ENCODE results near the gene DHX32.

DHX32 gene

GRCh38 chr10:125846894-125847293 lies 34.2 kb downstream of the DHX32 start:
- no peak for DNase-seq

GRCh38 chr10:125845617-125846016 lies 35.5 kb downstream of the DHX32 start:
- DNase-seq, result no peak

GRCh38 chr10:125844751-125845221 lies 36.3 kb downstream of the DHX32 start:
- DNase-seq, result no peak

GRCh38 chr10:125843603-125844329 lies 37.3 kb downstream of the DHX32 start:
- DNase-seq, result no peak

- no peak for DNase-seq
These were observed 40.1 kb downstream of the DHX32 start for GRCh38 chr10:125840955-125841354.

GRCh38 chr10:125840406-125840805 lies 40.7 kb downstream of the DHX32 start:
- DNase-seq, result no peak

GRCh38 chr10:125838802-125839575 lies 42.1 kb downstream of the DHX32 start:
- DNase-seq, result no peak

- no peak for DNase-seq
These were observed 44.3 kb downstream of the DHX32 start for GRCh38 chr10:125836746-125837145.

- DNase-seq, result peak; percentile 1
These were observed 52.8 kb downstream of the DHX32 start for GRCh38 chr10:125828311-125828710.

- DNase-seq, result no peak
These were observed 54.0 kb downstream of the DHX32 start for GRCh38 chr10:125827133-125827532.

- DNase-seq, result peak; percentile 14
These were observed 56.4 kb downstream of the DHX32 start for GRCh38 chr10:125824736-125825135.

- DNase-seq, result peak; percentile 52
These were observed 57.3 kb downstream of the DHX32 start for GRCh38 chr10:125823663-125824251.

- DNase-seq, result peak; percentile 90
These were observed 58.0 kb downstream of the DHX32 start, which contains the start of the genes BCCIP and UROS for GRCh38 chr10:125822878-125823662. Gene BCCIP (plus strand): TSS chr10:125823546. CDS start chr10:125823558, 12 bp downstream. Gene UROS (minus strand): TSS chr10:125823258. CDS start chr10:125816499, 6,759 bp downstream.

- DNase-seq, result peak; percentile 23
These were observed 60.4 kb downstream of the DHX32 start for GRCh38 chr10:125820701-125821100.

GRCh38 chr10:125817337-125817946 lies 63.6 kb downstream of the DHX32 start:
- DNase-seq, result peak; percentile 28

- DNase-seq, result no peak
These were observed 64.5 kb downstream of the DHX32 start for GRCh38 chr10:125816548-125816947.

- DNase-seq, result peak; percentile 32
These were observed 65.3 kb downstream of the DHX32 start for GRCh38 chr10:125815764-125816163.

- no peak for DNase-seq
These were observed 68.9 kb downstream of the DHX32 start for GRCh38 chr10:125812128-125812750.

GRCh38 chr10:125811251-125811650 lies 69.8 kb downstream of the DHX32 start:
- DNase-seq, result peak; percentile 0

GRCh38 chr10:125808047-125808446 lies 73.0 kb downstream of the DHX32 start:
- DNase-seq, result peak; percentile 41

- DNase-seq, result no peak
These were observed 78.4 kb downstream of the DHX32 start for GRCh38 chr10:125802739-125803138.

GRCh38 chr10:125802131-125802530 lies 79.0 kb downstream of the DHX32 start:
- DNase-seq, result no peak
